A673 (cell line): ENCODE data around the gene C19orf73.

ENCODE experiments used
- EZH2 ChIP-seq: fragments of 200-600 bp; sonication (generic); IDR thresholded peaks from 2 replicates; pipeline ENCODE4 v1.6.1; 2017; ENCODE audit warnings: borderline replicate concordance, low read depth, mild to moderate bottlenecking, mixed read lengths, antibody characterized with exemption, low read length; ENCODE audit not compliant: poor library complexity, severe bottlenecking
- TF ChIP-seq, protein P1 (sequence below): fragments of 300-800, 200-600 bp; sonication (generic); conservative IDR thresholded peaks from 2 replicates; pipeline ENCODE4 v1.5.1; 2017; ENCODE audit warnings: low read depth, mild to moderate bottlenecking, antibody characterized with exemption, low read length, moderate library complexity, mixed read lengths

DNA sequence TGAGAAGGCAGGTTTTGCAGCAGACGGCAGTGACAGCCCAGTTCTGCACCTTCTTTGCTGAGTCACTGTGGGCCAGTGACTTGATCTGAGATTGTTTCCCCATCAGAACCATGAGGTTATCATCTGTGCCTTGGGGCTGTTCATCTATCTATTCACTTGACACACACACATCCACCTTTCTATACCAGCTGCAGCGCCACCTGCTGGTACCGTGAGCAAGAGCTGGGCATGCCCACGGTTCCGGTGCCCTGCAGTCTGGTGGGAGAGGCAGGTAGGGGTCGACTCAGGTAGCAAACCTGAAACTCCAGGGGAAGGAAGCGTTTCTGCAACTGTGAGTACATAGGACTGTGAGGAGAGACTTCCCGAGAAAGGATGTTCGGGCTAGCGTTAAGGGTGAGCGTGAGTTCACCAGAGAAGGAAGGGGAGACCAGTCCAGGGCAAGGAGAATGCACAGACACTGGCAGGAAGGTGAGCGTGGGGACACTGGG is 12.3 kb downstream of the C19orf73 start:
- TF ChIP-seq, protein P1, sequence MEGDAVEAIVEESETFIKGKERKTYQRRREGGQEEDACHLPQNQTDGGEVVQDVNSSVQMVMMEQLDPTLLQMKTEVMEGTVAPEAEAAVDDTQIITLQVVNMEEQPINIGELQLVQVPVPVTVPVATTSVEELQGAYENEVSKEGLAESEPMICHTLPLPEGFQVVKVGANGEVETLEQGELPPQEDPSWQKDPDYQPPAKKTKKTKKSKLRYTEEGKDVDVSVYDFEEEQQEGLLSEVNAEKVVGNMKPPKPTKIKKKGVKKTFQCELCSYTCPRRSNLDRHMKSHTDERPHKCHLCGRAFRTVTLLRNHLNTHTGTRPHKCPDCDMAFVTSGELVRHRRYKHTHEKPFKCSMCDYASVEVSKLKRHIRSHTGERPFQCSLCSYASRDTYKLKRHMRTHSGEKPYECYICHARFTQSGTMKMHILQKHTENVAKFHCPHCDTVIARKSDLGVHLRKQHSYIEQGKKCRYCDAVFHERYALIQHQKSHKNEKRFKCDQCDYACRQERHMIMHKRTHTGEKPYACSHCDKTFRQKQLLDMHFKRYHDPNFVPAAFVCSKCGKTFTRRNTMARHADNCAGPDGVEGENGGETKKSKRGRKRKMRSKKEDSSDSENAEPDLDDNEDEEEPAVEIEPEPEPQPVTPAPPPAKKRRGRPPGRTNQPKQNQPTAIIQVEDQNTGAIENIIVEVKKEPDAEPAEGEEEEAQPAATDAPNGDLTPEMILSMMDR = peak; percentile 96
- TF ChIP-seq EZH2 = no peak
